ENCODE results near the gene TENM4.

DNA sequence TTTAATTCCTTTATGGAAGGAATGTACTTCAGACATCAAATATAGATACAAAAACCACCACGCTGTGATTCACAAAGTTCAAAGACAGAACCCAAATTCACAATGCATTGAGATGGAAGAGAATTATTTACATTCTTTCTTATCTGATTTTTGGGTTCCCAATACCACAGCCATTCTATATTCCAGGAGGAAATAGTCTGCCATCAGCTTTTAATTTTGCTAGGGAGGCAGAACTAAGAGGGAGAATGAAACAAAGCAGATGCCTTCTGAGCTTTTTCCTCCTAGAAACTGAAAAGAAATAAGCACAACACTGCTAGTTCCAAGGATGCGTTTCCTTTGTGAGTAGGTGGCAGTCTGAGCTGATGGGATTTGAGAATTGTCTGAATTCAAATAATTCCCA, 583.1 kb downstream of the TENM4 start:
- TF ChIP-seq, protein P1, sequence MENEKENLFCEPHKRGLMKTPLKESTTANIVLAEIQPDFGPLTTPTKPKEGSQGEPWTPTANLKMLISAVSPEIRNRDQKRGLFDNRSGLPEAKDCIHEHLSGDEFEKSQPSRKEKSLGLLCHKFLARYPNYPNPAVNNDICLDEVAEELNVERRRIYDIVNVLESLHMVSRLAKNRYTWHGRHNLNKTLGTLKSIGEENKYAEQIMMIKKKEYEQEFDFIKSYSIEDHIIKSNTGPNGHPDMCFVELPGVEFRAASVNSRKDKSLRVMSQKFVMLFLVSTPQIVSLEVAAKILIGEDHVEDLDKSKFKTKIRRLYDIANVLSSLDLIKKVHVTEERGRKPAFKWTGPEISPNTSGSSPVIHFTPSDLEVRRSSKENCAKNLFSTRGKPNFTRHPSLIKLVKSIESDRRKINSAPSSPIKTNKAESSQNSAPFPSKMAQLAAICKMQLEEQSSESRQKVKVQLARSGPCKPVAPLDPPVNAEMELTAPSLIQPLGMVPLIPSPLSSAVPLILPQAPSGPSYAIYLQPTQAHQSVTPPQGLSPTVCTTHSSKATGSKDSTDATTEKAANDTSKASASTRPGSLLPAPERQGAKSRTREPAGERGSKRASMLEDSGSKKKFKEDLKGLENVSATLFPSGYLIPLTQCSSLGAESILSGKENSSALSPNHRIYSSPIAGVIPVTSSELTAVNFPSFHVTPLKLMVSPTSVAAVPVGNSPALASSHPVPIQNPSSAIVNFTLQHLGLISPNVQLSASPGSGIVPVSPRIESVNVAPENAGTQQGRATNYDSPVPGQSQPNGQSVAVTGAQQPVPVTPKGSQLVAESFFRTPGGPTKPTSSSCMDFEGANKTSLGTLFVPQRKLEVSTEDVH (IDR thresholded peaks at IDR 0.05; ENCODE audit: low read depth, partially characterized antibody), result no peak
- TF ChIP-seq CBX5 (IDR thresholded peaks at IDR 0.05; ENCODE audit: low read depth), result no peak
